ENCODE data around the gene TMX4.
"Not testable (repeated sequence)": the region's sequence is repeated elsewhere in the genome, so short reads cannot be mapped to it uniquely, and the experiment has no call there.

Gene TMX4

GRCh38 chr20:7959484-7959883, 60.1 kb downstream of the TMX4 start:
- DNase-seq: no peak

- DNase-seq: not testable (repeated sequence)
Measured at GRCh38 chr20:7956561-7956960, 63.0 kb downstream of the TMX4 start.

- no peak for DNase-seq
Measured at GRCh38 chr20:7950387-7950786, 69.2 kb downstream of the TMX4 start.

GRCh38 chr20:7943891-7944290, 75.7 kb downstream of the TMX4 start:
- DNase-seq: no peak

- no peak for DNase-seq
Measured at GRCh38 chr20:7940341-7940740, 79.2 kb downstream of the TMX4 start, which contains the start of gene HAO1. Gene HAO1 (minus strand): TSS chr20:7940458. CDS start chr20:7940422, 36 bp downstream.

- DNase-seq: no peak
Measured at GRCh38 chr20:7939663-7940062, 79.9 kb downstream of the TMX4 start.

- no peak for DNase-seq
Measured at GRCh38 chr20:7938058-7938457, 81.5 kb downstream of the TMX4 start.

GRCh38 chr20:7937328-7937727, 82.2 kb downstream of the TMX4 start:
- DNase-seq: no peak

- DNase-seq: no peak
Measured at GRCh38 chr20:7935027-7935551, 84.5 kb downstream of the TMX4 start.

GRCh38 chr20:7933346-7933745, 86.2 kb downstream of the TMX4 start:
- no peak for DNase-seq

GRCh38 chr20:7930343-7930742, 89.2 kb downstream of the TMX4 start:
- DNase-seq: no peak

Data from fibroblast of skin of right biceps (primary cell).